GM19324 (cell line): Measurements from ENCODE around the gene TBXT.
"Not testable (repeated sequence)": the region's sequence is repeated elsewhere in the genome, so short reads cannot be mapped to it uniquely, and the experiment has no call there.

ENCODE experiments used
- ATAC-seq: cut with Tn5 transposase; IDR thresholded peaks from one replicate; pipeline ENCODE4 v1.9.1; 2021; ENCODE audit warnings: mild to moderate bottlenecking, moderate library complexity; ENCODE audit not compliant: unreplicated experiment, low FRiP score

Gene TBXT

DNA sequence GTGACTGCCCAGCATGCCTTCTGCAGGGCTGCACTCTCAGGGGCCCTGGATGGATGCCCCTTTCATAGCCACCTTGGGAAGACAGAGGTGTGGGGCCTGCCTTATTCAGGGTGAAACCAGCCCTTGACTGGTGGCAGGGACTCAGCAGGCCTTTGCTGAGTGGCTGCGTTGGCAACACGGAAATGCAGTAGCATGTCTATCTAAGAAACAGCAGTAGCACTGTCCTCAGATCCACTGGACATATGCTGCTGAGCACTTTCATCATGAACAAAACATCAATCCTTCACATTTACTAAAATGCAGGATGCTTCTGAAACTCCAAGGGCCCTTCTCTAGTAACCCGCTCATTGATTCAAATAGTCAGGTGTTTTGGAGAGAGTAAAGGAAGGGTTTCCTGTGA lies 4.9 kb upstream of the TBXT start:
- ATAC-seq: no peak

DNA sequence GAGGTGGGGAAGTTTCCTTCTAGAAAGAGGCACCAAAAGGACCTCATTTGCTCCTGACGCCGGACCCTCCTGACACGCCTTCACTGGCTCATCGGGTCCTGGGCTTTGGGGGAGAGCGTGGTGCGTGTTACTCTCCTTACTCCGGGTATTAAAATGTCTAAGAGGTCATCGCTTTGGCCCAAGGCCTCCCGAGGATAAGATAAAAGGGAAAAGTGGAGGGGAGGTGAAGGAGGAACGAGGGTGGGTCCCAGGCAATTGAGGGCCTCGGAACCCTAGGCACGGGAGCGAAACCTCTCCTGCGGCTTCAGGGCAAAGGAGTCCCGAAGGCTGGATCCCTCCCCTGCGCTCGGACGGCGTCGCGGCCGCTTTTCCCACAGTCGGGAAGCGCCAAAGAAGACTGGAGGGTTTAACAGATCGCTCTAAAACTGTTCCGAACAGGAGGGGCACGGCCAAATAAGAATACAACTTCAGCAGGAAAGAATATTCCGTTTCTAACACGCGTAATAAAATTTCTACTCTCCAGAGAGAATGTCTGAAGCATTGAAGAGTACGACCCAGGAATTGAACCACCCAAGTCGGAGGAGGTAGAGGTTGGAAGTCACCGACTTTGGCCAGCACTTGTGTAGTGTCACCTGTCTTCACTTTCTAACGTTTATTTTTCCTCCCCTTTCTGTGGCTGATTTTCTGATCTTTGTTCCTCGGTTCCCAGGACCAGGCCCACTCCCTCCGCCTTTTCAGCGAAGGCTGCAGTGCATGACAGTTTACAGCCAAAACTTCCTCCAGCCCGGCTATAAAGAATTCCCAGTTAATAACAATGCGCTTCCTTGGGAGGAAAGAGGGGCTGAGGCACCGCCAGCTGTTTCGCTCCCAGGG lies 2.1 kb upstream of the TBXT start:
- no peak for ATAC-seq

DNA sequence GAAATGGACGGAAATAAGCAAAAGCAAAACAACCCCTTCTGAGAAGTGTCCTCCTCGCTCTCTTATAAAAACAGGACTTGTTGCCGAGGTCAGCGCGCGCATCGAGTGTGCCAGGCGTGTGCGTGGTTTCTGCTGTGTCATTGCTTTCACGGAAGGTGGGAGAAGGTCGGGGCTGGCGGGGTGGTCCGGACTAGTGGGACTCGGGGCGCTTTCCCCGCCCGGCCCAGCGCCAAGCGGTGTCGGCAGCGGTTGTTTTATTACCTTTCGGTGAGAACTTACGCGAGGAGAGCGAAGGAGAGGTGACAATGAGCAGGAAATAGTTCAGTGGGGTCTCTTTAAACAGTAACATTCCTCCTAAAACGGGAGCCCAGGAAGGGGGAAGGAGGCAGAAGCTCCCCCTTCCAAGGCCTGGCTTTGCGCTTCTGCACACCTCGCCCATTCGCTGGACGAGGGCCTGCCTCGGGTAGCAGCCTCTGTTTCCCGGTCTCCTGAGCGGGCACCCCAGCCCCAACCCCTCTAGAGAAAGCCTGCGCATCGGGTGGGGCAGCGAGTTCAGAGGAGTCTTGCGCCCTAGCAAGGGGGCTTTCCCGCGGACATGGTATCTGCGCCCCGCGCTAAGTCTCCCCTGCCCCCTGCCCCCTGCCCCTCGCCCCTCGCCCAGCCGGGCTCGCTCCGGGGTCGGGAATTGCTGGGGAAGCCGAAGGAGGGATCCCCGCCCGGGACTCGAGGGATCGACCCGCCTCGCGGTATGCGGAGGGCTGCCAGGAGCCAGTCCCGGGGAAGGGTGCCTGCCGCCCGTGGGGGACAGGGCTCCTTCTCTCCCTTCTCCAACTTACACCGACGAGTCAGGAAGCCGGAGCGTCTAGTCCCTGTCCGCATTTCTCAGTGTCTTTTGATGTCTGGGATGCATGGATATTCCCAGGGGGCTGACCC lies 1.2 kb upstream of the TBXT start:
- ATAC-seq: no peak

DNA sequence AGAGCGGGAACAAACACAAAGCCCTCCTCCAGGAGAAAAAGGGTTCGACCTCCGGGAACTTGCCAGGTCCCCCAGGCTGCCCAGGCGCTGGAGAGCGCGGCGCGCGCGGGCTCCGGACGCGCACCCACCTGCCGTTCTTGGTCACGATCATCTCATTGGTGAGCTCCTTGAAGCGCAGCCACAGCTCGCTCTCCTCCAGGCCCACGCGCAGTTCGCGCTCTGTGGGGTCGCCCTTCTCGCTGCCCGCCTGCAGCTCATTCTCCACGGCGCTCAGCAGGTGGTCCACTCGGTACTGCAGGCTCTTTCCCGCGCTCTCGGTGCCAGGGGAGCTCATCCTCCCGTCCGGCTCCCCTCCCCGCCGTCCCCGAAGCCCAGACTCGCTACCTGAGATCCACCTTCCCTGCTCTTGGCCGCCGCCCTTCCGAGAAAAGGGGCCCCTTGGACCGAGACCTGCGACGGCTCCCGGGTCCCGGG lies 356 bp downstream of the TBXT start:
- no peak for ATAC-seq

DNA sequence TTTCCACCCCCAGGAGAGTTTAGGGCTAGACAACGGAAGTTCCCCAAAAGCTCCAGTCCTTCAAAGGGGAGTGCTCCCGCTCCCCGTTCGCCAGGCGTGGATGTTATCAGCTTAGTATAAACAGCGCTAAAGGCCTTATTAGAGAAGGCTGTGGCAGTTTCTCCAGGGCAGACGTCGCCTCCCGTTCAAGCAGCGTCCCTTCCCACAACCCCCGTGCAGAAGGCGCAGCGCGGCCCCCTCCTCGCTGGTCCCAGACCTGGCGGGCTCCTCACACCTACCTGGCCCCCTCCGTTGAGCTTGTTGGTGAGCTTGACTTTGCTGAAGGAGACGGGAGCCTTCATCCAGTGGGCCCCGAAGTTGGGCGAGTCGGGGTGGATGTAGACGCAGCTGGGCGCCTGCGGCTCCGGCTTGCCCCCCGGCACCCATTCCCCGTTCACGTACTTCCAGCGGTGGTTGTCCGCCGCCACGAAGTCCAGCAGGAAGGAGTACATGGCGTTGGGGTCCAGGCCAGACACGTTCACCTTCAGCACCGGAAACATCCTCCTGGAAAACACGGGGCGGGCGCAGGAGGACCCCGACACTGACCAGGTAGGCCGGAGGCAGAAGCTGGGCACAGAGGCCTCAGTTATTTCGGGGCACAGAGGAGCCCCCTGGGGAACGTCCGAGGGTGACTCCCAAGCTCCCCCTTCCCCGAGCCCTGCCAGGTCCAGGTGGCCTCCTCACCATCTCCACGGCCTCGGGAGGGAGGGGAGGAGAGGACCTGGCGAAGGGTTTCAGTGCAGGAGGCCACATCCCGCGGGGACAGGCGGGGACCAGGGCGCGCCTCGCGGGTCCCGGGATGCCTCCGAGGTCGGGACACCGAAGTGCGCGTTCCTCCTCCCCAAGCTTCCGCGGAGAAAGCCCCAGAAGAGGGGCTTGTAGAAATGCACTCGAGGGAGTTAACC lies 1.1 kb downstream of the TBXT start:
- no peak for ATAC-seq

DNA sequence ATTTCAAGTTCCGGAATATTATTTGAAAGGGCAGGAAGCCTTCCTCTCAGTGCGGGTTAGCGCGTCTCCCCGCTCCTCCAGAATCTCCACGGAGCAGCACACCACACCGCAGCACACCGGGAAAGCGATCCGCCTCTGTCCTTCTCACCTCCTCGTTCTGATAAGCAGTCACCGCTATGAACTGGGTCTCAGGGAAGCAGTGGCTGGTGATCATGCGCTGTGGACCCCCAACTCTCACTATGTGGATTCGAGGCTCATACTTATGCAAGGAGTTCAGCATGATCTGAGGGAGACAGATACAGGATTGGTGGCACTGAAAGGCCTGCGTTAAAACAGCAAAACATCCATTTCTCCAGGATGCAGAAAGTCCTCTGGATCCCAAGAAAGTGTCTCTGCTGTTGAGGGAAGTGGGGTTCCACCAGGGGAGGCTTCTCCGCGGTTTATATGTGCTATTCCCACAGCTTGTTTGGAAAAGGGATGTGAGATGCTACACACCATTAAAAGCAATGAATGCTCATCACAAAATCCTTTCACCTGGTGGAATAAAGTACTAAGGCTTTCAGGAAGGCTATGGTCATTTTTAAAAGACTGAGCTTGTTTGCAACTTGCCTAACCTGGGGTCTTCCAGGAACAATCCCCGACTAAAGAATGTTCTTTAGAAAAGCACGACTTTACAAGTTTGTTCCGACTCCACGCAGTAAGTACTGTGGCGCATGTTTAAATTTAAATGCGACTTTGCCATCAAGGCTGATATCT lies 1.9 kb downstream of the TBXT start:
- ATAC-seq: no peak

DNA sequence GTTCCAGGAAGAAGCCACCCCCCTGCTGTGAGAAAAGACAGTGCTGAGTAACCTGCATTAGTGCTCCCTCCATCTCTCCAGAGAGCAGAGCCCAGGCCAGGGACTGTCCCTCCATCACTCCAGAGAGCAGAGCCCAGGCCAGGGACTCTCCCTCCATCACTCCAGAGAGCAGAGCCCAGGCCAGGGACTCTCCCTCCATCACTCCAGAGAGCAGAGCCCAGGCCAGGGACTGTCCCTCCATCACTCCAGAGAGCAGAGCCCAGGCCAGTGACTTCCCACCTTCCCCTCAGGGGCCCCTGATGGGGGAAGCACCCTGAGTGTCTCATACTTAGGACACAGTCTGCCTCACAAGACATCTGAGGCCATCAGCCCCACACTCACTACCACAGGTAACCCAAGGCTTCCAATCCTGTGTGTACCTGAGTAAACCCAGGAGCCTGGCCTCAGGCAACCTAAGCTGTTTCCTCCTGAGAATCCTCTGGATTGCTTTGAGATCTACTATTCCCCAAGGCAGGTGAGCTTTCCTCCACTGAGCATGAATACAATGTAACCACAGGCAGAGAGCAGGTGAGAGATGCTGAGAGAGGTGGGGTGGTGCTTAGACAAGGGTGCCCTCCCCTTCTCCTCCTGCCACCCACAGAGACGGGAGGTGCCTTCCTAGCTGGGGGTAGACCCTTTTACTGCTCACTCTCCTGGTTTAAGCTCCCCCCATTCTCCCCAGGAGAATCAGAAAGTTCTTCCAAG lies 4.9 kb downstream of the TBXT start:
- ATAC-seq: no peak

DNA sequence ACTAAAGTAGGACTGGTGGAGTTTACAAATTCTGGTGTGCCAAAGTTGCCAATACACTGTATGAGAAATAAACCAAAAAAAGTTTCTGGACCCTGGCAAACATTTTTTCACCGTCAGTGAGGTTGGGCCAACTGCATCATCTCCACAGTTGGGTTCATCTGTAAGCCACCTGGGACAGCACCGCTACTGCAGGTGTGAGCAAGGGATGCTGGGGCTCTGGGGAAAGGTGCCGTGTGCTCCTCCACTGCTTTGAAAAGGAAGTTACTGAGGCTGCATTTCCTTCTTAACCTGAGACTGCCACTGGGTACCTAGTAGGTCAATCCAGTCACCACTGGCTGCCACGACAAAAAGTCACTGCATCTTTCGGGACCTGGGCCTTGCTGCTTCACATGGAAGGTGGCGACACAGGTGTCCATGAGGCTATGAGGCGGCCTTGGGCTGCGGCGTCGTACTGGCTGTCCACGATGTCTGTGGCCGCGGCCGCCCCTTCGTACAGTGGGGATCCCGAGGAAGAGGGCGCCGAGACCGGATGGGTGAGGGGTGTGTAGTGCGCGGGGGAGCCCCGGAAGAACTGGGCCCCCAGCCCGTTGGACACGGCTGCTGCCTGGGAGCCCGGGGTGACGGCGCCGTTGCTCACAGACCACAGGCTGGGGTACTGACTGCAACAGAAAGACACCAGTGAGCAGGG lies 9.6 kb downstream of the TBXT start:
- ATAC-seq: no peak

DNA sequence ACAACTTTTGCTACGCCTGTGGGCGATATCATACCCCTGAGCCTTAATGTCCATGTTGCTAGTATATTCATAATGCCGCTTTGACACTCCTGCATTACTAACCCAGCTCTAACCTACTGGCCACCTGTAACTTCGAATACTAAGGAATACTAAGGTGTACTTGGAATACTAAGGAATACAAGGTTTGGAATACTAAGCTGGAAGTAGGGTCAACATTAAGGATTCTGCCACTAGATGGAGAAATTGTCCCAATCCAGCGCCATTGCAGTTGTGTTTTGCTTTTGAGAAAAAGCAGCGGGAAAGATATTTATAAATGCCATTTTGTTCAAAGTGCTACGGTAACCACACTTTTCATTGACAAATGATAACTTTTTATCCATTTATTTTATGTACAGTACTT lies 10.7 kb downstream of the TBXT start:
- ATAC-seq: no peak

DNA sequence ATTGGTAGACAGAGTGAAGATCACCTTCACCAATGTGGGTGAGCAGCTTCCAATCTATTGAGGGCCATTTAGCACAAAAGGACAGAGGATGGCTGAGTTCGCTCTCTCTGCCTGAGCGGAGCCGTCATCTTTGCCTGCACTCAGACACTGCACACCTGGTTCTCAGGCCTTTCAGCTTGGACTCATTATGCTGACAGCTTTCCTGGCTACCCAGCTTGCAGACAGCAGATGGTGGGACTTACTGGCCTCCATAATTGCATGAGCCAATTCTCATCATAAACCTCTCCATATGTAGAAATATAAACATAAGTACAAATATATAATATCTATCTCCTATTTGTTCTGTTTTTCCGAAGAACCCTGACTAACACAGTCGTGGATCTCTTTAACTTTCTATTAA lies 13.7 kb downstream of the TBXT start:
- ATAC-seq: no peak

DNA sequence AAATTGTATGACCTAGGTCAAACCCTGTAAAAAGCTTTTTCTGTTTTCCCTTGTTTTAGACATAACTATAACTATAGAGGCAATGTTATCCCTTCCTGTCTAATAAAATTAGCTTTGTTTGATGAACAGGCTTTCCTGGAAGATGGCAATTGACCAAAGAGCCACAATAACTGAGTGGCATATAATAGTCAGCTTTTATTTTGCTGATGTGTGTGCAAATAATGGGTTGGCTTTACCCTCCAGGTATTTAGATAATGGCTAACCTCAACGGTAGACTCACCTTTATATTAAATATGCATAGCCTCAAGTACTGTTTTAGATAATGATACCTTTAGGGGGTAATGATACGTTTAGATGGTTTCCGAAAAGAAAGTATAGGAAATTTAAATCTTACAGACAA lies 15.0 kb downstream of the TBXT start:
- no peak for ATAC-seq

DNA sequence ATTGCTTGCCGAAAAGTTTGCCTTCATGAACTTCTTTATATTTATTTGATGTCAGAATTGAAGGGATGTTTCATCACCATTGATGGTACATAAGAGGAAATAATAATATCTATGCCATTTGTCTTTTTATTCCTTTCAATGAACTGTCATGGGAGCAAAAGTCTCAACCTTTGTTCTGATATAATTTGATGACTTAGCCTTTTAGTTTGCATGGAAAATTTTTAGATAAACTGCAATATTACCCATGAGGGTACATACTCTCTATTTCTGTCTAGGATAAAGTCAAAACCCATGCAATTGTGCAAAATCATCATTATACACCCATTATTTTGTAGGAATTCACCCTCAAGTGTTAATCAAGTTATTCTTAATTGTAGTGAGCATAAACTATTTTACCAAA lies 15.9 kb downstream of the TBXT start:
- no peak for ATAC-seq

DNA sequence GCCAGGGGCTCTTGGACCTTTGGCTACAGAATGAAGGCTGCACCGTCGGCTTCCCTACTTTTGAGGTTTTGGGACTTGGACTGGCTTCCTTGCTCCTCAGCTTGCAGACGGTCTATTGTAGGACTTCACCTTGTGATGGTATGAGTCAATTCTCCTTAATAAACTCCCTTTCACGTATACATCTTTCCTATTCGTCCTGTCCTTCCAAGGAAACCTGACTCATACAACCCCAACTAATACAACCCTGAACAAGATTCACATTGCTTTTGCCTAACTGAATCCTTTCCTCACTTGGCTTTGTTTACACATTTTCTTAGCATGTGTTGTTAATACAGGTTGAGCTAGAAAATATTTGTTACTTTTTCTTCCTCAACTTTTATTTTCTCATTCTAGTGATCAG lies 21.9 kb downstream of the TBXT start:
- no peak for ATAC-seq

DNA sequence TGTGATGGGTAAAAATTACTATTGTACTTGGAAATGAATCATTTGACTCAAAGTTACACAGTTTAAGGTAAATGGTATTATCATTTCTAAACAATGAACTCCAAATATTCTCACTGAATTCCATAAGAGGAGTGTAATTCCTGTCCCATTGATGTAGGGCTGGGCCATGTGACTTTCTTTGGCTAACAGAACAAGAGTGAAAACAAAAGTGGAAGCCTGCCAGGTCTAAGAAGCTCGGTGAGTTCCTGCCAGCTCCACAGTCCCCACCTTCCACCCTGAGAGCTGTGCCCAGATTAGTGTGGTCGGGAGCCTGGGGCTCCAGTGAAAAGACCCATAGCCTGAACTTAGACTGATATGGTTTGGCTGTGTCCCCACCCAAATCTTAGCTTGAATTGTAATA lies 24.6 kb downstream of the TBXT start:
- peak; percentile 59 for ATAC-seq

DNA sequence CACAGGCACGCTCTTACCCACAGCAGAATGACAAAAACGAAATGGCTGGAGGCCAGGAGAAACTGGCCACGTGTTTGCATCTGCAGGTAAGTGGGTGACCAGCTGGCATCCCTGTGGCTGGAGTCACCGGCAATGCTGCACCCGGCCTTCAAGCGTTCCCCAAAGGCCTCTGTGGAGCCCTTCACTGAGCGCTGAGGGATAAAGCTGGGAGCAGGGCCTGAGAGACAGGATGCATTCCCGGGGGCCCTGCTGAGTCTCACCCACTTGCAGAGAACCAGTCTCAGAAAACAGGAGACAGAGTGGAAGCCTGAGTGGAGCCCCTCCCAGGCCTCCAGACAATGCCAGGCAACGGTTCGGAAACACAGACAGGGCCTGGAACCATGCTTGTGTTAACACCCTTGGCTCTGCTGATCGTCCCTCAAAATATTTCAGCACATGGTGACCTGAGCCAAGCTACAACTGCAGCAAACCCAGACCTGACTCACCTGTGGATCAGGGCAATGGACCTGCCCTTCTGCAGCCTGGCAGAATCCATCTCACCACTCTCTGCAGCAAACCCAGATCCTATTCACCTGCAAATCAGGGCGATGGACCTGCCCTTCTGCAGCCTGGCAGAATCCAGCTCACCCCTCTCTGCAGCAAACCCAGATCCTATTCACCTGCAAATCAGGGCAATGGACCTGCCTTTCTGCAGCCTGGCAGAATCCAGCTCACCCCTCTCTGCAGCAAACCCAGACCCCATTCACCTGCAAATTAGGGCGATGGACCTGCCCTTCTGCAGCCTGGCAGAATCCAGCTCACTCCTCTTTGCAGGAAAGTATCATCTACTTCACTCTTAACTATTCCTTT lies 39.8 kb downstream of the TBXT start:
- no peak for ATAC-seq

DNA sequence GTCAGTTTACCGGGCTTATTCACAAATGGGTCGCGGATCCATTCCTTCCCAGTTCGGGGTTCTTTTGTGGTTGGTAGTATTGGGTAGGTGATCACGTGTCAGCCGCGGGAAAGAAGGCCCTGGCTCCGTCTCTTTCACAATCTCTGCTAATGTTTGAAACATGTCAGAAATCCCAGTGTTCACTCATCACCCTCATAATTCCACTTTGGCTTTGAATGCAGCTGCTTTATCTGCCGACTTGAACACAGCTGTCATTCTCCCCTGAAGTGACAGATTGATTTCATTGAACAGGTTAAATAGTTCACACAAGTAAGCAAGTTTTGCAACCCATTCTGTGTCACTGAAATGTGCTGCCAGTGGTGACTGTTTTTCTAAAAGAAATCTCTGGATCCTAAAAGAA lies 44.5 kb downstream of the TBXT start:
- ATAC-seq: not testable (repeated sequence)

DNA sequence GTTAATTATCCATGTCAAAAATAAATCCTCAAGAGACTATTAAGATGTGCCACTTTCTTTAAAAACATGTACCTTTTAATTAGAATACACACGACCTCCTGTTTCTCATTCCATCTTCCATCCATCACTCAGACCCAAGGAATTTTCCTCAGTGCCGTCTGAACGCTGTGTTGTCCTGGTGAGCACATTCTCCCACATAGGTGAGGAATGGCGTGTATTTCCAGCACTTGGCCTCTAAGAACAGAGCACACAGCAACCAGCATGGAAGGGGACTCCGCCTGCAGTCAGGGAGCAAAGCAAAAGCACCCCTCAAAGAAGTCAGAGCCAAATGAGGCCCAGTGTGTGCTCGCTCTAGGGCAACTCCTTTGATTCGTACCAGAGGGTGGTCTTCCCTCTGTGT lies 45.9 kb downstream of the TBXT start:
- no peak for ATAC-seq
